SJCRH30 (cell line): ENCODE results near the gene GOLGA6L7. TPM values are rescaled to one million over a fixed set of nuclear protein-coding genes. Genes with fewer than 3 reads are reported as not detected.

Experiments used
- DNase-seq, 2 experiments: peaks; one replicate each; pipeline ENCODE4 v3.0.0-alpha.2; 2015 to 2020
- H3K27ac ChIP-seq: fragments of 250-450 bp; sonication (Bioruptor Pico); 2 replicates; pipeline ENCODE4 v1.5.1; 2020; ENCODE audit warnings: mild to moderate bottlenecking, moderate library complexity
- H3K27me3 ChIP-seq: fragments of 250-450 bp; sonication (Bioruptor Pico); 2 replicates; pipeline ENCODE4 v1.5.1; 2020; ENCODE audit warnings: mild to moderate bottlenecking, moderate library complexity
- H3K36me3 ChIP-seq: fragments of 250-450 bp; sonication (Bioruptor Pico); 2 replicates; pipeline ENCODE4 v1.5.1; 2020; ENCODE audit warnings: mild to moderate bottlenecking, moderate library complexity
- H3K4me1 ChIP-seq: fragments of 250-450 bp; sonication (Bioruptor Pico); 2 replicates; pipeline ENCODE4 v1.5.1; 2020; ENCODE audit warnings: mild to moderate bottlenecking, moderate library complexity
- H3K4me3 ChIP-seq: fragments of 250-450 bp; sonication (Bioruptor Pico); 2 replicates; pipeline ENCODE4 v1.5.1; 2020; ENCODE audit warnings: mild to moderate bottlenecking, moderate library complexity
- H3K9me3 ChIP-seq: fragments of 250-450 bp; sonication (Bioruptor Pico); replicated peaks from 2 replicates; pipeline ENCODE4 v1.5.1; 2020; ENCODE audit warnings: mild to moderate bottlenecking, moderate library complexity
- total RNA-seq: library from RNA; depleted of rRNA; stranded (reverse); fragments of >200 nt; shearing (Covaris generic); gene quantifications from 2 replicates; pipeline ENCODE4 v1.2.3, GENCODE V29; 2014

Gene GOLGA6L7
- total RNA-seq, 1 experiment from 2014 or later, result 0.06 TPM

DNA sequence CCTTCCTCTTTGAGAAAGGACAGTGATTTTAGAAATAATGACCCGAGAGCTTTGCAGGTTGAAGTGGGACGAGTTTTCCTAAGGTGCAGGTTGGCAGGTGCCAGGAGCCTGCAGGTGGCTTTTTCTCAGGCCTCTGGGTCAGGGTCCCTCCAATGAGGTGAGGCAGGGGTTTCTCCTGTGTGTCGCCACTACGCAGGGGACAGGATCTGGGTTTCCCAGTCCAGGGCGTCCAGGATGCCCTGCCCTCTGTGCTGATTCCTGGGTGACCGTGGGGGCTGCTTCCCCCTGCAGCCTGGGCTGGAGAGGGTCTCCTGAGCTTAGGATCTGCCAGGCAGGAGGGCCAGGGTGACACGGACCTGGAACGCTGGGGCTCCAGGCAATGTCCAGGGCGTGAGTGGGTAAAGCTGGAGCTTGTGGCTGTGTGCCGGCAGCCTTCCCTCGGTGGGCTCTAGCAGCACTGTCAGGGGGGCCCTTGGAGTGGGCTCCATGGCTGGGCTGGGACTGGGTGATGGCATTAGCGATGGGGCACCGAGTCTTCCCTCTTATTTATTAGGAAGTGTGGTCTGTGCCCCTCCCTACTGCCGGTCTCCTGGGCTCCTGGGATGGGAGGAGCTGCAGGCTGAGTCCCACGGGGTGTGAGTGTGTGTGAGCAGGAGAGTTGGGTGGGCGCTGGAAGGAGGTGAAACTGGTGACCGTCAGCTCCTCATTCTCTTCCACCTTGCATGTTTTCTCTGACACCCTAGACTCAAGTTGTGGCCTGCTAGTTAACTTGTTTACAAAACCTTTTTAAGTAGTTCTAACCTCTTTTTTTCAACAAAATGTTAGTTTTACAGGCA is 39.1 kb upstream of the GOLGA6L7 start:
- no peaks in the 10 kb centered on the region for H3K36me3 ChIP-seq
- H3K4me3 ChIP-seq, result no peak overlapping the region
- H3K27ac ChIP-seq, result no peak overlapping the region
- no peak for DNase-seq
- H3K9me3 ChIP-seq, result no peaks in the 10 kb centered on the region
- H3K4me1 ChIP-seq, result peaks cover 4% of the 10 kb centered on the region; the same call in 1 of the 2 replicates
- no peaks in the 10 kb centered on the region; the same call in 1 of the 2 replicates for H3K27me3 ChIP-seq

DNA sequence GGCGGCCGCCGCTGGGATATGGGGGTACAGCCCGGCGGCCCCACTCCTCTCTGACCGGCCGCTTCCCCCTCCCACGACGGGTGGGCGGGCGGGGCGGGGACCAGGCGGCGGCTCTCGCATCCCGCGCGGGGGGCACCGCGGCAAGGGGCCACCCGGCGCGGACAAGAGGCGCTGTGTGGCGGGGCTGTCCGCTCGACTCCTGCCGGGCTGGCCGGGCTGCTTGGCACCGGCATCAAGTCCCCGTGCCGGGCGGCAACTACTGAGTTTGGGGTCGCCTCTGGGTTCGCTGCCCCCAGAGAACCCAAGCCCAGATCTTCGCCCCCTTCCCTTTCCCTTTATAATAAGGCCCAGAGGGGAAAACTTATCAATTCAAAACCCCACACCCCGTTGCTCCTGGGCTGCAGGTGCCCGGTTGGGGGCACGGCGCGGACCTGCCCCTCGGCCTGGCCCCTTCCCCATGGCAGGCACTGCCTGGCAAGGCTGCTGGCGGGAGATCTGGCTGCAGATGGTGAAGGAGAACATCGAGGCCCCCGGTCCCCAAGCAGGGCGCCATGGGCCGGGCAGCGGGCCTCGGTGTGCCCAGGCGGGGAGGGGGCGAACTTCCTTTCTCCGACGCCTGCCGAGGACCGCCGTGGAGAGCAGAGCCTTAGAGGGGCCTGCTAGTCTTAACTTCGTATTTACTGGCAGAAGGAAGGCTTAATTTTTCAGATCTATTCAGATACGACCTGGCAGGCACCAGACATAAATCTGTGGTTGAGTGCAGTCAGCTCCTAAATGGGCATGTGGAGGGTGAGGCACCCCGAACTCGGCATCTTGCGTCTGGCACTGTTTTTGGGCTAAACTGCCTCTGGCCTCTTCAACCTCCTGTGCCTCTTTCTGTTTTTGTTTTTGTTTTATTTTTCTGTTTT is 38.2 kb upstream of the GOLGA6L7 start:
- Histone ChIP-seq H3K36me3 (no peaks in the 10 kb centered on the region), H3K27me3 (no peaks in the 10 kb centered on the region; the same call in 1 of the 2 replicates), H3K9me3 (no peaks in the 10 kb centered on the region), H3K4me1 (no peaks in the 10 kb centered on the region), H3K27ac (no peak overlapping the region), H3K4me3 (peak overlapping the region; percentile 64)
- DNase-seq, result no peak

DNA sequence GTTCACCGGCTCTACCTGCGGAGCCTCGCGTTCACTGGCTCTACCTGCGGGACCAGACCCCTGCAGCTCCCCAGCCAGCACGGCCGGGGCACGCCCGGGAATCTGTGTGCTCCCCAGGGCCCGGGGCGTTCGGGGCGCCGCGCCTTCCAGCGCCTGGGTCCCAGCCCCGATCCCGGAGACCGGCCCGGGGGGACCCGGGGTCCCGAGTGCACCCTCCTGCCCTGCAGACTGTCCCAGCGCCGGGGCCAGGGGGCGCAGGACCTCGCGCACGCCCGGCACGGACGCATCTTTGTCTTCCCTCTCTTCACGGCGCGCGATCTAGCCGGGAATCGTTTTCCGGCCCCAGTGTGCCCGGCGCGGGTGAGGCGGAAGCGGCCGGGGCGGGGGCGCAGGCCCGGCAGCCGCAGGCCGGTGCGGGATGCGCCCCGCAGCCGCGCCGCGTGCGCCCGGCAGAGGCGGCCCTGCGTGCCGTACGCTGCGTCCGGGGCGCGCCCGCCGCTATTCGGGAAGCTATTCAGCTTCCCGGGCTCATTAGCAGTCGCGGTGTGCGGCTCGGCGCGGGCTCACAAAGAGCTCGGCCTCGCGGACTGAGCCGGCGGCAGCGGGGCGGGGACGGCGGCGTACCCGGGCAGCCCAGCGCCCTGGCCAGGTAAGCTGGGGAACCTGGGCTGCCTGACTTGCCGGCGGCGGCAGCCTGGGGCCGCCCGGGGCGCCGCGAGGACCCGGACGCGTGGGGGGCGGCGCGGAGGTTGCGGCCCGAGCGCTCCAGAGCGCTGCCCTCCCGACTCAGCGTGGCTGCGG is 37.4 kb upstream of the GOLGA6L7 start, which contains the start of gene APBA2:
TSS of gene APBA2 (plus strand) at position 345 of the 801 bp plus-strand sequence. CDS start 167,911 bp downstream, outside the sequence.
- DNase-seq, result peak; percentile 22 to 35
- Histone ChIP-seq H3K4me3 (peak within 1 kb of the TSS; percentile 64), H3K36me3 (no peaks in the 10 kb centered on the region), H3K9me3 (no peaks in the 10 kb centered on the region), H3K27ac (no peak within 1 kb of the TSS), H3K27me3 (no peaks in the 10 kb centered on the region; the same call in 1 of the 2 replicates), H3K4me1 (no peaks in the 10 kb centered on the region)

DNA sequence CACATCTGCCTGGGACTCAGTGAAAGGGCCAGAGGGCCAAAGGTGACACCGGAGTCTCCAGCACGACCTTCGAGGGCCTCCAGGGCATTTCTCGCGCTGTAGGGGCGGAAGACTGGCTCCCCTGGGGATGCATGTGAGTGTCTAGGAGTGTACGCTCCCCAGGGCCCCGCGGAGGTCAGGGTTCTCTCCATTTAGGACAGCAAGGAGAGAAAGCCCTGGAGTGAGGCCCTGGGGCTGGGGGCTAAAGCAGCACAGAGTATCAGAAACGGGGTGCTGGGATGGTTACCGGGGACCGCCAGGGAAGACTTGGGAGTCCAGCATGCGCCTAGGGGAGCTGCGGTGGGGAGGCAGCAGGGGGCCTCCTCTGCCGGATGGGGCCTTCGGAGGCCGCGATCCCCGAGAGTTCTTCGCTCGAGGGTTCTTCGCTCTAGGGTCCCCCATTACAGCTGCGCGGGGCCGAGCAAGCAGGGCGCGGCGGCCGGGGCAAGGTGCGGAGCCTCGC is 36.7 kb upstream of the GOLGA6L7 start:
- no peaks in the 10 kb centered on the region for H3K4me1 ChIP-seq
- H3K9me3 ChIP-seq, result no peaks in the 10 kb centered on the region
- H3K4me3 ChIP-seq, result peak overlapping the region; percentile 64
- H3K27me3 ChIP-seq, result no peaks in the 10 kb centered on the region; the same call in 1 of the 2 replicates
- no peaks in the 10 kb centered on the region for H3K36me3 ChIP-seq
- no peak overlapping the region for H3K27ac ChIP-seq
- DNase-seq, result no peak

DNA sequence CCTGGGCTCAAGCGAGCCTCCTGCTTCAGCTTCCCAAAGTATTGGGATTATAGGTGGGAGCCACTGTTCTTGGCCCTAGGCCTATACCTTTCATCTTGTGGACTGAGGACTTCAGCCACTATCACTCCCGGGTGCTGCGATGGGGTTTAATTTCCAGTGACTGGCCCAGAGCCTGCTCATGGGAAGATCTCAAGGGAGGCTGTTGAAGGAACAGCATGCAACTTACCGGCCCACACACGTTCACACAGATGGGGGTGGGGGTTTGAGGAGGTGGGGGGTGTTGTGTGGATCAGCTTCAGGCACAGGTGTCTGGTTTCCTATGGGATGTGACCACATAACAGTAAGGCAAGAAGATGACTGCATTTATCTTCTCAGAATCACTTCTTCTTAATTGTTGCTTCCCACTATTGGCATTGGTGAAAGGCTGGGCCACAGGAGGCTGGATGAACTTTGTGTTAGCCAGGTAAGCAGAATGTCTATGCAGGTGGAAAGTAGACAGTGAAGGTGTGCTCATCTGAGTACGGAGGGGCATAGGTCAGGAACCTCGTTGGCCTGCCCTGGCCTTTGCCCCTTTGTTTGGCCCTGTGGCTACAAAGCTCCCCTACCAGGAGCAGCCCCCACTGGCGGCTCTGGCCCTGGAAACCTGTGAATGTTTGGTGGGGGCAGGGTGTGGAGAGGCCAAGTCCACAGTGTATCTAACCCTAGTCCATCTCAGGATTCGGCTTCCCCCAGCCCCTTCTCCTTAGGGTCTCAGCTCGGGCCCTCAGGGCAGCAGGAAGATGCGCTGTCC is 35.9 kb upstream of the GOLGA6L7 start:
- no peaks in the 10 kb centered on the region for H3K4me1 ChIP-seq
- H3K4me3 ChIP-seq, result no peak overlapping the region
- no peak overlapping the region for H3K27ac ChIP-seq
- no peak for DNase-seq
- H3K9me3 ChIP-seq, result no peaks in the 10 kb centered on the region
- H3K36me3 ChIP-seq, result no peaks in the 10 kb centered on the region
- no peaks in the 10 kb centered on the region; the same call in 1 of the 2 replicates for H3K27me3 ChIP-seq

DNA sequence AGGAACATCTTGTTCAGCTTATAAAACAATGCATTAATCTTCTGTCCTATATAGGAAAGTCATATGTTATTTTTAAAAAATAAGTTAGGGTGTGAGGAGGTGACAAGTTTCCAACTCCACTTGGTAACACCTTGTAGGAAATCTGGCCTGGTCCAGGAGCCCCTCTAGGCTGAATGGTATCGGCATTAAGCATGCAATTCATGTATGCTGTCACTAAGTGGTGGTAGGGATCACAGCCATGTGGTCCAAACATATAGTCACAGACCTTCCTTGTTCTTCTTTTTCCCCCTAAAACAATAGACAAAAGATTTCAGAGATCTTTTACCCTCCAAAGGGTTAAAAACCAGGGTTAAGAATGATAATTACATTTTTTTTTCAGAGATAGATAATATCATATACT is 33.2 kb upstream of the GOLGA6L7 start:
- H3K4me1 ChIP-seq, result no peaks in the 10 kb centered on the region
- H3K27me3 ChIP-seq, result no peaks in the 10 kb centered on the region
- no peak overlapping the region for H3K27ac ChIP-seq
- no peak overlapping the region for H3K4me3 ChIP-seq
- DNase-seq, result no peak
- no peaks in the 10 kb centered on the region for H3K9me3 ChIP-seq
- no peaks in the 10 kb centered on the region for H3K36me3 ChIP-seq

DNA sequence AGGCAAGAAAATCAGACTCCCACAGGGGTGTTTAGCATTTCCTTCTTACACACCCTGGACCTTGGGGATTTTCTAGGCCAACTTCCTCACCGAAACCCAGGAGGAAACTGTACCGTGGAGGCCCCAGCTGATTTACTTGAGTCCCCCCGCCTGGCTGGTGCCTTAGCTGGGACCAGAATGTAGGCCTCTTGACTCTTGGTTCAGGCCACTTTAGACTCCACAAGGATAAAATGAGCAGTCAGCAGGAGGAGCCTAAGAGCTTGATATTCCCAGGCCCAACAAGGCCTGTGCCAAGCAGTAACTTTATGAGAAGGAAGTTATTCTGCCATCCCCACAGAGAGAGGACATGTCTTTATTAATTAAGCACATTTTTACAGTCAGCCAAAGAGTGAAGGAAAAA is 32.7 kb upstream of the GOLGA6L7 start:
- Histone ChIP-seq H3K27ac (no peak overlapping the region), H3K36me3 (no peaks in the 10 kb centered on the region), H3K4me1 (no peaks in the 10 kb centered on the region), H3K9me3 (no peaks in the 10 kb centered on the region), H3K27me3 (no peaks in the 10 kb centered on the region), H3K4me3 (no peak overlapping the region)
- DNase-seq, result no peak

DNA sequence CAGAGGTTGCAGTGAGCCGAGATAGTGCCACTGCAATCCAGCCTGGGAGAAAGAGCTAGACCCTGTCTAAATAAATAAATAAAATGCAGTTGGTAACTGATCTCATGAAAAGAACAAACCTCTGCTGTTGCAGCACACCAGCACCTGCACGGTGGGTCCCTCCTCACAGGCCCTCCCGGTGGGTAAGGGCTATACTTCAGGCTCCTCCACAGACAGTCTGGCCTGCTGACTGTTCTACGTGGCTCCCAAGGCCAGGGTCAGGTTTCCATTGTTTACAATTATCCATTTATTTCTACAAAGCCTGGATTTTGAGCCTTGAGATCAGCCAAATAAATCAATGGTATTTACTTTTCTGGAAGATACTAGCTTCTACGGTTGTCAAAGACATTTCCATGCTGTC is 32.2 kb upstream of the GOLGA6L7 start:
- Histone ChIP-seq H3K27me3 (no peaks in the 10 kb centered on the region), H3K27ac (no peak overlapping the region), H3K9me3 (no peaks in the 10 kb centered on the region), H3K4me3 (no peak overlapping the region), H3K36me3 (no peaks in the 10 kb centered on the region), H3K4me1 (no peaks in the 10 kb centered on the region)
- DNase-seq, result no peak

DNA sequence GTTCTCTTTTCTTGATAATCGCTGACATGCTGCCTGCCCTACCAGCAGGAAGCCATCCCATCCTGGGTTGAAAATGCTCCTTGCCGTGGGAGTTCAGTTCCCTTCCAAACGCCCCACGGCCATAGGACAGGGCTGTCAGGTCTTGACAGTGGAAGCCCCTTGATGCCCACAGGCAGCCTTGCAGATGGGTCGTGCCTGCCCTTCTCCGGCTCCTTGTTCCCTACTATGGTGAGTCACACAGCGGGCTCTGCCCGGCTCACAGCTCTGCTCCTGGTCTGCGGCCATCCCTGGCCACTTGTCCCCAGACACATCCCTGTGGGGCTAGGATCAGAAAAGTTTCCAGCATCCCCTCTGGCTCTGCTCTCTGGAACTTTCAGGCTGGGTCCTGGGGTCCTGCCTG is 31.1 kb upstream of the GOLGA6L7 start:
- Histone ChIP-seq H3K4me3 (no peak overlapping the region), H3K9me3 (no peaks in the 10 kb centered on the region), H3K27ac (no peak overlapping the region), H3K4me1 (no peaks in the 10 kb centered on the region), H3K27me3 (no peaks in the 10 kb centered on the region), H3K36me3 (no peaks in the 10 kb centered on the region)
- DNase-seq, result no peak

DNA sequence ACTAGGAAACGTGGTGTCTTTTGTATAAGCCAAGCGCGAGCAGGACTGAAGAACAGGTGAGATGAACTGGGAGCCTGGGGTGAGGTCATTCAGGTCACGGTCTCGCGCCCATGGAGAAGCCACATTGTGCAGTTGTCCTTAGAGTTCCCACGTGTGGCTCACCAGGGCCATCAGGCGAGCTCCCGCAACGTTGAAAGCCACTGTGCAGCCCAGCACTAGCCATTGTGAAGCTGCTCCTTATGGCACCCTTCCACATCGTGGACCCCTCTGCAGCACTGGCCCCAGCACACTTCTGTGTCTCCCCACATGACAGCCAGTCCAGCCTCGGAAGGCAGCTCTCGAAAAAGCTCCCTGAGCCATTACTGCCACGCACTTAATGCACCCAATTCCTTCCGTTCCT is 29.8 kb upstream of the GOLGA6L7 start:
- Histone ChIP-seq H3K27ac (no peak overlapping the region), H3K4me1 (no peaks in the 10 kb centered on the region), H3K27me3 (no peaks in the 10 kb centered on the region), H3K4me3 (no peak overlapping the region), H3K36me3 (no peaks in the 10 kb centered on the region), H3K9me3 (no peaks in the 10 kb centered on the region)
- DNase-seq, result no peak

DNA sequence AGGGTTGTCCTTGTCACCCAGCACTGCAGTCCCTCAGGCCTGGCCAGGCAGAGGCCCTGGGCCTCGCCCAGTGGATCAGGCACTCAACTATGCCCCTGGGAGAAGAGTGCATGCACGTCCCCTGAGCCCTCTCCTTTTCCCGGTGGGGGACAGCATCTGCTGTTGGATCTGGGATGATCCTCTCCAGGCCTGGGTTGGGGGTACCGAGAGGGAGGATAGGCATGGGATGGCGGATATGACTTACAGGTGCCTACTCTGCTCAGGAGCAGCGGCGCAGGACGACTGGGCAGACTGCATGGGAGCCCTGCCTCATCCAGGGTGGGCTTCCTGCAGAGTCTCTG is 28.4 kb upstream of the GOLGA6L7 start:
- H3K36me3 ChIP-seq, result no peaks in the 10 kb centered on the region
- no peaks in the 10 kb centered on the region for H3K27me3 ChIP-seq
- no peak for DNase-seq
- no peak overlapping the region for H3K27ac ChIP-seq
- H3K4me3 ChIP-seq, result no peak overlapping the region
- no peaks in the 10 kb centered on the region for H3K4me1 ChIP-seq
- H3K9me3 ChIP-seq, result no peaks in the 10 kb centered on the region

DNA sequence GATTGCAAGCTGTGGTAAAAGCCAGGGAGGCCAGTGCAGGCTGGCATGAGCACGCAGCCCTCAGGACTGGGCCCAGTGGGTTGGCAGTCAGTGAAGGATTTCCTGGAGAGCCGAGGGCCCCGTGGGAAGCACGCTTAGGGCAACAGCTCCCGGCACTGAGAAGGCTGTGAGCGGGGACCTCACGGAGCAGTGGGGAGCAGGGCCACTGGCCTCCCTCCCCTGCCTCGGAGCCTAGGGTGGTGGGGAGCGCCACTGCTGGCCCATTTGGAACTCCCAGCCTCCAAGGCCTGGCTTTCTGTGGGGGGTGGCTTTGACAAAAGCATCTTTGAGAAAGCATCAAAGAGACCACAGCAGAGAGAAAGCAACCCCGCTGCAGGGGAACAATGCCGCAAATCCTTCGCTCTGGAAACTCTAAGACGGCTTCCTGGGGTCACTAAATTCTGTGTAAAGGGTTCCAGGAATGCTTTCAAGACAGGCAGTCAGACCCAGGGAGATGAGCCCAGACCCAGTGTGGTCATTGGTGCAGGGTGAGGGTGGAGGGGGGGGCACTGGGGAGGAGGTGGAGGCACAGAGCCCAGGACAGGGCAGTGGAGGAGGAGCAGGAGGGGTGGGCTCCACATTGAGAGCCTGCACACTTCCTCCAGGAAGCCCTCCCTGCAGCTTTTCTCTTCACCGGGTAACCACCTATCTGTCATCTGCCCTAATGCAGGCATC is 27.8 kb upstream of the GOLGA6L7 start:
- no peak overlapping the region for H3K4me3 ChIP-seq
- no peak for DNase-seq

DNA sequence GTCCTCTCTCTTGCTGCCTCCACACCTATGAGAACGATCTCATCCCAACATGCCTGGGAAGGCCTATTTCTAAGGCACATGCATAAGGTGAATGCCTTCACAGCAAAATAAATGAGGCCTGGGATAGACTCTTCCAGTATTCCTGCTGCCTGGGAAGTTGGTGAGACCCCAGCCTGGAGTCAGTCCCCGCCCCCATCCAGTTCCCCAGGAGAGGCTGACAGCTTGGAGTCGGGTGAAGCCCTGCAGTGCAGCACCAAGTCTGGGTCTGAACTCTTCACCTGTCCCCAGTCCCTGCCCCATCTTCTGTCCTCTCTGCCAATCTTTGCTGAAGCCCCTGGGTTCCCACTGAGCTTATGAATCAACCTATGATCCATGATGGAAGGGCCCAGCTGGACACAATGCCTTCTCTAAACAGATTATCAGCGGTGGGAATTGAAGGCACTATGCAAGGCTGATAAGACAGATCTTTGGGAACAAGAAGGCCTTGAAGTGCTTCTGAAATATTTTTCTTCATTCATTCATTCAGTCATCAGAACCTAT is 27.1 kb upstream of the GOLGA6L7 start:
- Histone ChIP-seq H3K4me1 (no peaks in the 10 kb centered on the region), H3K36me3 (no peaks in the 10 kb centered on the region), H3K4me3 (no peak overlapping the region), H3K27me3 (no peaks in the 10 kb centered on the region), H3K9me3 (no peaks in the 10 kb centered on the region), H3K27ac (no peak overlapping the region)
- DNase-seq, result no peak

More for the DNA sequence above, 27.8 kb upstream of the GOLGA6L7 start:
- Histone ChIP-seq H3K9me3 (no peaks in the 10 kb centered on the region), H3K4me1 (no peaks in the 10 kb centered on the region), H3K27ac (no peak overlapping the region), H3K36me3 (no peaks in the 10 kb centered on the region), H3K27me3 (no peaks in the 10 kb centered on the region)
